Astrocyte of the hippocampus (primary cell): ENCODE measurements around the gene PEMT.
A peak's percentile ranks its signal among the peaks of the same experiment; 100 is the strongest.

ENCODE experiments used
- DNase-seq: peaks from one replicate; pipeline ENCODE4 v3.0.0; 2011; ENCODE audit warnings: low read depth, low spot score

PEMT gene

GRCh38 chr17:17503566-17504130, 87.9 kb downstream of the PEMT start:
- no peak for DNase-seq

GRCh38 chr17:17502741-17503565, 88.6 kb downstream of the PEMT start:
- DNase-seq, result no peak

GRCh38 chr17:17500999-17501605, 90.4 kb downstream of the PEMT start:
- no peak for DNase-seq

GRCh38 chr17:17499402-17500145, 91.9 kb downstream of the PEMT start:
- DNase-seq, result no peak

- DNase-seq, result no peak
Measured at GRCh38 chr17:17498606-17499301, 92.8 kb downstream of the PEMT start.

GRCh38 chr17:17497845-17498520, 93.5 kb downstream of the PEMT start:
- DNase-seq, result no peak

GRCh38 chr17:17497065-17497844, 94.3 kb downstream of the PEMT start:
- DNase-seq, result no peak

GRCh38 chr17:17496189-17497064, 95.1 kb downstream of the PEMT start, which contains the start of gene RASD1:
RASD1 (minus strand) TSS chr17:17496395; CDS start chr17:17496181, 214 bp downstream.
- DNase-seq, result peak; percentile 95

- DNase-seq, result no peak
Measured at GRCh38 chr17:17495536-17496188, 95.8 kb downstream of the PEMT start.

GRCh38 chr17:17494870-17495535, 96.5 kb downstream of the PEMT start:
- peak; percentile 71 for DNase-seq

- DNase-seq, result no peak
Measured at GRCh38 chr17:17494499-17494869, 97.0 kb downstream of the PEMT start.

GRCh38 chr17:17493986-17494466, 97.5 kb downstream of the PEMT start:
- DNase-seq, result peak; percentile 68

- DNase-seq, result no peak
Measured at GRCh38 chr17:17493249-17493985, 98.1 kb downstream of the PEMT start.

GRCh38 chr17:17492571-17492970, 98.9 kb downstream of the PEMT start:
- no peak for DNase-seq

GRCh38 chr17:17492085-17492484, 99.4 kb downstream of the PEMT start:
- no peak for DNase-seq

- DNase-seq, result no peak
Measured at GRCh38 chr17:17491546-17491988, 99.9 kb downstream of the PEMT start.

- DNase-seq, result no peak
Measured at GRCh38 chr17:17491031-17491471, 100.5 kb downstream of the PEMT start.
